HG02759 (cell line): Measurements from ENCODE around the gene BCAS3.
A peak's percentile ranks its signal among the peaks of the same experiment; 100 is the strongest.

Experiments used
- ATAC-seq: cut with Tn5 transposase; IDR thresholded peaks from one replicate; pipeline ENCODE4 v1.9.1; 2021; ENCODE audit warnings: mild to moderate bottlenecking, moderate library complexity; ENCODE audit not compliant: unreplicated experiment

Gene BCAS3

DNA sequence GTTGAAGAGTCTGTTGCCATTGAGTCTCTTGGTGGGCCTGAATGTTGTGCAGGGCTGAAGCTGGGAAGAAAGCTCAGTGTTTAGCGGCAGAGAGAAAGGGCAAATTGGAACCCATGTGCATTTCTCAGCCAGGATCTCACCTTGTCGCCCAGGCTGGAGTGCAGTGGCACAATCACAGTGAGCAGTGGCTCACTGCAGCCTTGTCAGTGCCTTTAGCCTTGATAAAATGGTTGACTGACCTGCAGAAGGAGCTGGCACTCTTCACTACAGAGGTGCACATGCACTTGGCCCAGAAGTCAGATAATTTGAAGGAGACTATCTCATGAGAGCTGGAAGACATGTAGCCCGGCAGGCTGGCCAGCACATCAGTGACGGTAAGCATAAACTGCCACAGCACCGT is 597.7 kb downstream of the BCAS3 start:
- ATAC-seq, result no peak

DNA sequence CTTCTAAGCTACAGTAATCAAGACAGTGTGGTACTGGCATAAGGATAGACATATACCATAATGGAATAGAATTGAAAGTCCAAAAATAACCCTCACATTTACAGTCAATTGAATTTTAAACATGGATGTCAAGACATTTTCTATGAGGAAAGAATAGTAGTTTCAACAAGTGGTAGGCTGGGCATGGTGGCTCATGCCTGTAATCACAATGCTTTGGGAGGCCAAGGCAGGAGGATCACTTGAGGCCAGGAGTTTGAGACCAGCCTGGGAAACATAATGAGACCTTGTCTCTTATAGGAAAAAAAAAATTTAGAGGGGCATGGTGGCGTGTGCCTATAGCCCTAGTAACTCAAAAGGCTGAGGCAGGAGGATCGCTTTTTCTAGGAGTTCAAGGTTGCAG is 599.2 kb downstream of the BCAS3 start:
- ATAC-seq, result no peak

DNA sequence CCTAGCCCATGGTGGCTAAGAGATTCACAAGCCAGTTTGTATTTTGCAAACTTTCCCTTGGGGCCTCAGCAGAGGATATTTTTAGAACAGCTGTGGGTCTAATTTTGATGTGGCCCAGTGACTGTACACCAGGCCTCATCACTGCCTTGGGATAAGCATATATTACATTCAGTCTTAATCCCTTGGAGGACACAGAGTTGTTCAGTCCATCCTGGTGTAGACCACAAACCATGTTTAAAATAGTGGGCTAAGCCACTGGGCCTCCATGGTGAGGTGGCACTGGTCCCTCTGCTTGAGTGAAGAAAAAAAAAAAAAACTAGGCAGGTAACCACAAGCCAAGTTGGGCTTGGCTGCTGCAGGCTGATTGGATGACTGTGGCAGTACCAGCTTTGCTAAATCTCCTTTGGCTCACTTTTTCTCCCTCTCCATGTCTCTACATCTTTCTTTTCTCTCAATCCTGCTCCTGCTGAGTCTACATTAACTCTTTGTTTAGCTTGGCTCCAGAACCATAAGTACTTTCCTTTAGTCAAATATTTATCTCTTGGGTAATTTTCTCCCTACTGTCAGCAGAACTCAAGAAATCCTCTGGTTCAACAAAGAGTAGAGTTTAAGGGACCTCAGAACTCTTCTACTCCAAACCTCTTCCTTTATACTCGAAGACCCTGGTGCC is 602.0 kb downstream of the BCAS3 start:
- peak; percentile 40 for ATAC-seq

DNA sequence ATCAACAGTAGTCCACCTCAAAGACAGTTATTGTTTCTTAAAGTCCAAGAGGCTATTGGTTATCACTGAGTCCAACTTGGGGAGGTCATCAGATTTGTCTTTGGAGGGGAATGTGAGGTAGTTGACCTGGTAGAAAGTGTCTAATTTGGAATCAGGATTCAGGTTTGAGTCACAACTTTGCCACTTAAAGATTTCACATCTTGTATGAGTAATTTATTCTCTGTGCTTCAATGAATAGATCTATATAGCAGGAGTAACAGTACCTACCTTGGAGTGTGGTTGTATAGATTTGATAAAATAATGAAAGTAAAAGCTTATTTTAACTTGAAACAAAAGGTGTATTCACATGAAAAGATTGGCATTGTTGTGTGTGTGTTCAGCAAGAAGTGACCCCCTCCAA is 602.7 kb downstream of the BCAS3 start:
- no peak for ATAC-seq

GRCh38 chr17:61280851-61281250 is 603.2 kb downstream of the BCAS3 start:
- ATAC-seq, result no peak

DNA sequence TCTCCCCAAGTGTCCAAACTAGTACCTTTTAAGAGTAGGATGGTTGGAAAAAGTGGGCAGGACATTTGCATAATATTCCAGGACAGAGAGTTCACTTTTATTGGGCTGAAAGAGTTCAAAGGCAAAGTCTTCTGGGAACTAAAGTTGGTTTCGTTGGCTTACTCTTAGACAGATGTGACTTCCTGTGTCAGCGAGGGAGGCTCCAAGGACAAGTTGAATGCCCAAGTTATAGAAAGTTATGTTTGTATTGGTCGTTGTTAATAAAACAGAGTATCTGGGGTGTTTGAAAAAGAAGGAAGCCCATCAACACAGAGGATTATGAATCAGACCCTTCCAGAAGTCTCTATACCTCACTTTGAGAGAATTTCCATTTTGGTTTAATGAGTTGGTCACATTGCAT is 604.7 kb downstream of the BCAS3 start:
- ATAC-seq, result no peak

- no peak for ATAC-seq
Observed at GRCh38 chr17:61283043-61283442, 605.4 kb downstream of the BCAS3 start.

- no peak for ATAC-seq
Observed at GRCh38 chr17:61284174-61284573, 606.5 kb downstream of the BCAS3 start.

GRCh38 chr17:61284746-61285145 is 607.1 kb downstream of the BCAS3 start:
- ATAC-seq, result no peak

DNA sequence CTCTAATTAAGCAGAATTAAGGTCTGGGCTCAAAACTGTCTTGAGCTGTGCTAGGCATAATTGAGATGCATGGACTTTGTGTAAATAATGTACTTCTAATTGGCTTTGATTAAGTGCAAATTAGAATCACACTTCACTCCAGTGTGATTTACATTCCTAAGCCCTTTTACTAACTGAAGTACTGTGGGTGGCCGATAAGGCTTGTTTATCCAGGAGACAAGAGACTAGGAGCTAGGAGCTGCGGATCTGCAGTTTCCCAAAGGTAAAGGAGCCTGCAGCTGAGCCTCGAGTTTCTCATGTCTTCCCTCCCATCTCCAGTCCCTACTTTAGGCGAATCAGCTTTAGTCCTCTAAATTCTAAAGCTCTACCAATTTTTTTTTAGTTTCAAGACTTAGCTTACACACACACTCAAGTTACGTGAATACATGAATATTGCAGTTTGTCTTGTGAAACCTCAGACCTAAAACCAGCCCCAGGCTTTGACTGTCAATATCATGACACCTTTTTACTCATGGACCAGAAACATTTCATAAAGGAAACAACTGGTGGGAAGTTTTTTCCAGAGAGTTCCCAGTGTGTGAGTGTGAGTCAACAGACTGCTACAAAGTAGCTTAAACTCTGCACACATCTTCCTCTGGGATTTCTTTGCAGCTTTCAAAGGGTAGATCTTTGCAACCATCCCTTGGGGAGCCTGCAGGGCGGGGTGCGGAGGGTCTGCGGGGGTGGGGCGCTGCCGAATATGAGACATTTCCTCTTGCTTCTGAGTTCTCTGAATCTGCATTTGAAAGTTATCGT is 608.1 kb downstream of the BCAS3 start:
- no peak for ATAC-seq

- ATAC-seq, result no peak
Observed at GRCh38 chr17:61286449-61286848, 608.8 kb downstream of the BCAS3 start.

DNA sequence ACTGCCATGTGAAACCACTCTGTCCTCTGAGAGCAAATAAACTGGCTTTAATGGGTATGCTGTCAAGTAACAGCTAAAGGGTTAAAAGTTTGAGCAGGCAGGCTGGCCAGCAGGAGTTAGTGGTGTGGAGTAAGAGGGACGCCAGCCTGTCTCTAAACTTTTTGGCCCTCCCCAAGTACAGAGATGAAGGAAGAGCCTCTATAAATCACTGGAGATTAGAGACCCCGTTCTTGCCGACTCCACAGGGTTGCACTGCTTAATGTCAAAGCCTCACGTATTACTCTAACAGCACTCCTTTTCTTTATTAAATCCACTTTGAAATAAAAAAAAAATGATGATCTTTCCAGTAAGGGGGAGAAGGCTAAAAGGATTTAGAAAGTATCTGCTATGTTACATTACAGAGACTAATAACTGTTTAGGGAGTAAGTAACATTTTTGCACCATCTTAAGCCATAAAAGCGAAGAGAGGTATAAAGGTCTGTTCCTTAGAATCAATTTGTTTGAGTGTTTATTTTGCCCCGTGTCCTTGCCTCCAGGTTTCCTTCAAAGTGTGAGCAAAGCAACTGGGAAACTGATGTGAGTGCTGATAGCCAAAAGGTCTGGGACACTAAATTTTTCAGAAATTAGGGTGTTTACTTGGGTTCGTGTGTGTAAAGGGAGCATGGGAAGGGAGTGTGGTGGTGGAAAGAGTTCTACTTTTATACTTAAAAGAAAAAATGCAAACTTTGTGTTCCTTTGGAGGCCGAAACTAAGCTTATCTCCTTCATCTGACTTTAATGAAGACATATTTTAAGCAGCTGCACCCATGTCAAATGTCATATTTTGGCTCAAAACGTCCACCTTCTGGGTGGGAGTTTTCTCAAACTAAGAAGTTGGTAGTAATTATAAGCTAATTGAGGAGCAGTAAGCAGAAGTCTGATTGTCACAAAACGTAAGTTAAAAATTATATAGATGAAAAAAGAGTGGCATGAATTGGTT is 612.0 kb downstream of the BCAS3 start:
- ATAC-seq, result no peak

DNA sequence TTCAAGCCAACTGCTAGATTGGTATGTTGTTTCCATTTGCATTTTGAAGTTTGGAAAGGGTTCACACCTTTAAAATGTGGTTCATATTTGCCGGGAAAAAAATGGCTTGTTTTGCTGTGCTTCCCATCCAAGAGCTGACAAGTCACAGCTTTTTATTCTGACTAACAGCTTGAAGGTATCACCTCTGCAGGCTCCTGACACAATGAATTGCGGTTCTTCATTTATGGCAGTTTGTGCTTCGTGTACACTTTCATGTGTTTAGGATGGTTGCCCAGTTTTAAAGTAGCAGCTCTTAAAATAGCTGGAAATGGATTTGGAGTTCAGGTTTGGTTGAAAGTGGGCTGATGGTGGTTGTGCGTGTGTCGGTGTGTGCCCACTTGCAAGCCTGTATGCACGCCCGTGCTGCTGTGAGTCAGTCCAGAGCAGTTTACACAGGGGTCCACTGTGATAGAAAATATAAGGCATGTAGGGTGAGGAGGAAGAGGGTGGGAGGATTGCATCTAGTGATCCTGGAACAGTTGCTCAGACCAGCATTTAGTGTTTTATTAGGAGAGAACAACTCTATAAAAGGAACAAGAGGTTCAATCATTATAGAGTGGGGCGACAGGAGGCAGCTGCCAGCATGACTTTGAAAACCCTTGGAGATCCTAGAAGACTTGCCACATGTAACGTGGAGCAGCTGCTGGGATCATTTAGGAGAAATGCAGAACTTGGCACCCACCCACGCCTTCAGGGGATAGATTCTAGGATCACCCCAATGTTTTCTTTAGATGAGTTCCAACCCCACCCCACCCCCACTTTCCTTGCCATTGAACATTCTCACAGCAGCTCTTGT is 614.0 kb downstream of the BCAS3 start:
- ATAC-seq, result no peak

DNA sequence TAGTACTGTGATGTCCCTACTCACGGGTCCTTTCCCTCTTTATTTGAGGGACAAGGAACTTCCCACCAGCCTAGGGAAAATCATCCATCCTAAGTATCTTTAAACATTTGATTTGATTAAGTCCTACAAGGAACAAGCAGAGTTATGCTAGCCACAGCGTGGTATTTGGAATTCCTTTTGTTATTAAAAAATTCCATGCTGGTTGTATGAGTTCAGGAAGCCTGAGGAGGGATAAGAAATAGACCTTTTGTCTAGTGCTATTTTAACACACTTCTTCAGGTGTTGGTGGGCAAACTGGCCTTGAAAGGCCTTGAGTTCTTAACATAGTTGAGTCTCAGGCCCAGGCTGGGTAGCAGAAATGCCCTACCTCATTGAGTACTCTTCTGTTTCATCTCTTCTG is 616.6 kb downstream of the BCAS3 start:
- no peak for ATAC-seq

- no peak for ATAC-seq
Observed at GRCh38 chr17:61294777-61295176, 617.1 kb downstream of the BCAS3 start.

DNA sequence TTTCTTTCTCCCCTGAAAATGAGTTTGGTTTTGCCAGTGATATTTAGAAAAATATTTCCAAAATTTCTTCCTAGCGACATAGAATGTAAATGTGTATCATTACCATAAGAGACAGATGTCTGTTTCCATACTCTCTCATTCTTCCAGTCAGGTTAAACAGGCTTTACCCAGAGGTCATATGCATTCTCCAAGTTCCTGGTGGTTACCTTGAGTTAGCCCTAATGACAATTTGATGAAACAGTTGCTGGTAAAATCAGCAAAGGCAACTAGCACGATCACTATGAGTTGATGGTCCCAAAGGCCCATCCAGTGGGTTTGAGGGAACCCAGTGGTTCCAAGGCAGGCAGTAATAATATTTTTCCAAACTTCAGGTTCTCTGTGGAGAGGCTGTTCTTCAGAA is 618.4 kb downstream of the BCAS3 start:
- ATAC-seq, result no peak

GRCh38 chr17:61299517-61300513 is 622.2 kb downstream of the BCAS3 start:
- no peak for ATAC-seq

GRCh38 chr17:61302953-61303816 is 625.5 kb downstream of the BCAS3 start:
- ATAC-seq, result no peak

GRCh38 chr17:61303817-61304096 is 626.1 kb downstream of the BCAS3 start:
- no peak for ATAC-seq
